MM.1S (cell line): Measurements from ENCODE around the gene EFNA5.

Experiments used
- DNase-seq: peaks from one replicate; pipeline ENCODE4 v3.0.0-alpha.2; 2015
- H2AFZ ChIP-seq: fragments of 300-600 bp; sonication (generic); 2 replicates; pipeline ENCODE4 v1.6.0; 2016; ENCODE audit warnings: antibody characterized with exemption, low read length
- H3F3A ChIP-seq: fragments of 300-600 bp; sonication (generic); 2 replicates; pipeline ENCODE4 v1.6.1; 2016; ENCODE audit warnings: mild to moderate bottlenecking, antibody characterized with exemption, low read length, moderate library complexity, mixed read lengths; ENCODE audit not compliant: insufficient read depth
- H3K27ac ChIP-seq: fragments of 300-600 bp; sonication (generic); 2 replicates; pipeline ENCODE4 v1.5.1; 2016; ENCODE audit warnings: mild to moderate bottlenecking, low read length
- H3K27me3 ChIP-seq: fragments of 300-600 bp; sonication (generic); replicated peaks from 2 replicates; pipeline ENCODE4 v1.6.0; 2016; ENCODE audit warnings: low read length; ENCODE audit not compliant: insufficient read depth
- H3K36me3 ChIP-seq: fragments of 300-600 bp; sonication (generic); replicated peaks from 2 replicates; pipeline ENCODE4 v1.6.1; 2016; ENCODE audit warnings: mild to moderate bottlenecking, low read length, mixed read lengths; ENCODE audit not compliant: insufficient read depth
- H3K4me1 ChIP-seq: fragments of 300-600 bp; sonication (generic); 2 replicates; pipeline ENCODE4 v1.6.1; 2016; ENCODE audit warnings: low read length, mixed read lengths
- H3K4me2 ChIP-seq: fragments of 300-600 bp; sonication (generic); 2 replicates; pipeline ENCODE4 v1.6.0; 2016; ENCODE audit warnings: low read depth, low read length
- H3K4me3 ChIP-seq: fragments of 300-600 bp; sonication (generic); 2 replicates; pipeline ENCODE4 v1.5.1; 2016; ENCODE audit warnings: low read length, mixed read lengths
- H3K79me2 ChIP-seq: fragments of 300-600 bp; sonication (generic); 2 replicates; pipeline ENCODE4 v1.6.1; 2016; ENCODE audit warnings: mixed run types, low read length, mixed read lengths
- H3K9ac ChIP-seq: fragments of 300-600 bp; sonication (generic); 2 replicates; pipeline ENCODE4 v1.6.1; 2016; ENCODE audit warnings: low read length, mixed read lengths
- H3K9me2 ChIP-seq: fragments of 300-600 bp; sonication (generic); replicated peaks from 2 replicates; pipeline ENCODE4 v1.6.1; 2016; ENCODE audit warnings: mild to moderate bottlenecking, low read length, mixed read lengths; ENCODE audit not compliant: insufficient read depth
- H3K9me3 ChIP-seq: fragments of 300-600 bp; sonication (generic); replicated peaks from 2 replicates; pipeline ENCODE4 v1.6.1; 2016; ENCODE audit warnings: mild to moderate bottlenecking, low read length, mixed read lengths; ENCODE audit not compliant: insufficient read depth
- H4K20me1 ChIP-seq: fragments of 300-600 bp; sonication (generic); 2 replicates; pipeline ENCODE4 v1.6.1; 2016; ENCODE audit warnings: mild to moderate bottlenecking, low read length, moderate library complexity, mixed read lengths; ENCODE audit not compliant: insufficient read depth
- CTCF ChIP-seq: fragments of 300-600 bp; sonication (generic); IDR thresholded peaks from 2 replicates; pipeline ENCODE4 v1.5.1; 2016; ENCODE audit warnings: antibody characterized with exemption, low read length, mixed read lengths
- EZH2 ChIP-seq: fragments of 300-600 bp; sonication (generic); optimal IDR thresholded peaks from 2 replicates; pipeline ENCODE3; 2017; ENCODE audit warnings: low read depth, mild to moderate bottlenecking, antibody characterized with exemption, low read length, mixed read lengths
- EZH2phosphoT487 ChIP-seq: fragments of 300-600 bp; sonication (generic); IDR thresholded peaks from 2 replicates; pipeline ENCODE4 v1.6.1; 2018; ENCODE audit warnings: antibody characterized with exemption, low read length

Gene EFNA5

GRCh38 chr5:107389130-107389774 is 281.5 kb downstream of the EFNA5 start:
- no peak overlapping the region for H2AFZ ChIP-seq
- H3K79me2 ChIP-seq: no peaks in the 10 kb centered on the region
- H3K9me3 ChIP-seq: no peaks in the 10 kb centered on the region
- TF ChIP-seq CTCF (no peak; the same call in 1 of the 2 replicates), EZH2phosphoT487 (no peak)
- no peak overlapping the region for H3K27ac ChIP-seq
- peak overlapping the region; percentile 45 for H3K4me2 ChIP-seq
- no peaks in the 10 kb centered on the region for H4K20me1 ChIP-seq
- H3K36me3 ChIP-seq: no peaks in the 10 kb centered on the region
- H3F3A ChIP-seq: 0 out of 2 replicates have a peak, but pooled peaks cover 6% of the 10 kb centered on the region
- no peak overlapping the region for H3K4me3 ChIP-seq
- H3K4me1 ChIP-seq: peaks cover 27% of the 10 kb centered on the region
- no peaks in the 10 kb centered on the region for H3K9me2 ChIP-seq
- H3K9ac ChIP-seq: no peak overlapping the region
- peak; percentile 90 for DNase-seq
- H3K27me3 ChIP-seq: no peaks in the 10 kb centered on the region

GRCh38 chr5:107388141-107388861 is 282.4 kb downstream of the EFNA5 start:
- Histone ChIP-seq H3K4me3 (no peak overlapping the region), H3K79me2 (no peaks in the 10 kb centered on the region), H3K36me3 (no peaks in the 10 kb centered on the region), H3K27ac (no peak overlapping the region), H2AFZ (no peak overlapping the region), H4K20me1 (no peaks in the 10 kb centered on the region), H3K27me3 (no peaks in the 10 kb centered on the region), H3K4me2 (peak overlapping the region; percentile 45; the same call in 1 of the 2 replicates), H3F3A (0 out of 2 replicates have a peak, but pooled peaks cover 6% of the 10 kb centered on the region), H3K9me2 (no peaks in the 10 kb centered on the region), H3K9ac (no peak overlapping the region), H3K4me1 (peaks cover 27% of the 10 kb centered on the region), H3K9me3 (no peaks in the 10 kb centered on the region)
- no peak for DNase-seq
- TF ChIP-seq EZH2: no peak
- no peak for TF ChIP-seq EZH2phosphoT487
- no peak for TF ChIP-seq CTCF

GRCh38 chr5:107387526-107388140 is 283.1 kb downstream of the EFNA5 start:
- H3K9me2 ChIP-seq: no peaks in the 10 kb centered on the region
- no peak overlapping the region for H3K4me2 ChIP-seq
- H3K9me3 ChIP-seq: no peaks in the 10 kb centered on the region
- no peaks in the 10 kb centered on the region for H3K79me2 ChIP-seq
- no peaks in the 10 kb centered on the region for H3K36me3 ChIP-seq
- no peak overlapping the region for H2AFZ ChIP-seq
- no peak overlapping the region for H3K27ac ChIP-seq
- no peak for DNase-seq
- no peaks in the 10 kb centered on the region for H3K27me3 ChIP-seq
- H3K4me3 ChIP-seq: no peak overlapping the region
- TF ChIP-seq EZH2 (no peak), CTCF (no peak), EZH2phosphoT487 (no peak)
- no peak overlapping the region for H3K9ac ChIP-seq
- no peaks in the 10 kb centered on the region for H4K20me1 ChIP-seq
- H3K4me1 ChIP-seq: peaks cover 27% of the 10 kb centered on the region
- H3F3A ChIP-seq: 0 out of 2 replicates have a peak, but pooled peaks cover 6% of the 10 kb centered on the region
